AG20443 (cell line): ENCODE data around the gene PYGM.
A peak's percentile ranks its signal among the peaks of the same experiment; 100 is the strongest.

Source experiments
- DNase-seq: peaks from one replicate; pipeline ENCODE4 v3.0.0; 2012; ENCODE audit warnings: low spot score, mixed read lengths

PYGM gene

DNA sequence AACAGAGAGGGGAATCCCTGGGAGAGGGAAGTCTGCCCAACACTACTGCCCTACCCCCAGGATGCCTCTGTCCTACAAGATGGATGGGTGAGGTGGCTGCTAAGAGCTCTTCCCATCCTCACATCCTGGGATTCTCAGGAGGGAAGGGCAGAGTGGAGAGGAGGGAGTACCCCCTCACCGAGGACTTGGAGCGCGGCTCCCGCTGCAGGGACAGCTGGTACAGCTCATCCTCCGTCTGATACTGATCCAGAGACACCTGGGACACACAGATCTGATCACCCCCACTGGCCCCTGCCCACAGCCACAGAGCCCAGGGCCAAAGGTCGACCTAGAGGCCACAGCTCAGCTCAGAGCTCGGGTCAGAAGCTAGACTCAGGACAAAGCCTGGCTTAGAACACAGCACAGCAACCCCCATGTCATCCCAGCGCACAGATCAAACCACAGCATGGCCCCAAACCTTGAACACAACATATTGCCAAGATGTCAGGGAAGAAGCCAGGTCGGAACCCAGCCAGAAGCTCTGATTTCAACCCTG is 24.0 kb downstream of the PYGM start:
- no peak for DNase-seq

DNA sequence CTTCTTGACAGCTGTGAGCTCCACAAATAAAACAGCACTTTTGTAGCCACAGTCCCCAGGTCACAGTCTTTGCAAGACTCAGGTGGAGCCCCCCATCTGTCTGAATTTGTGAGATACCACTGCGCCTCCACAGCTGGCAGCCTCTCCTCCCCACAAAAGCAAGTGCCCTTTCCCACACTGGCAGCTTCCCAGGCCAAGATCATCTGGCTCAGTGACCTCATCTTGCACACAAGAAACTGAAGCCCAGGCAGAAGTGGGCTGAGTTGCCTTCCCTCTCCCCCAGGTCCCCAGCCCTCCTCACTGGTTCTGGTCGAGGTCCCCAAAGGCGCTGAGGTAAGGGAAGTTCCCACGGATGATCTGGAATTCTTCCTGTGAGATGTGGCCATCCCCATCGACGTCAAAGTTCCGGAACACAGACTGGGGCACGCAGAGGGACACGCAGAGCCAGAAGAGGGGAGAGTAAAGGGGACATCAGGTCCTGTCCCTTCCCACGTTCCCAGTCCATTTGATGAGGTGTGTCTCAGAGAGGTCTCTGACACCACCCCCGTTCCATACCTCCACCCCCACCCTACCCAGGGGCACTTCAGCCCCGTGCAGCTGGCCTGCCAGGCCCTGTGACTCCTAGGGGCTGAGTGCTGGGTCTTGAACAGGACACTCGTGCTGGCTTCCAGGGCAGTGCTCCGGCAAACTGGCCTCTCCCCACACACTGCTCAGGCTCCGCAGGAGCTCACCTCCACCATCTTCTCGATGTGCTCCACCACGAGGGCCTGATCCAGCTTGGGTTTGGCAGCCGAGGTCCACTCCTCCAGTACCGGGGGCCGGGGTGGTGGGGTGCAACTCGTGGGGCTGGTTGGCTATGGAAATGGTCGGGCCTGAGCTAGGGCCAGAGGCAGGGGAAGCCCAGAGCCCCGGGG is 24.7 kb downstream of the PYGM start:
- no peak for DNase-seq

GRCh38 chr11:64731601-64732000 is 28.2 kb downstream of the PYGM start:
- no peak for DNase-seq

DNA sequence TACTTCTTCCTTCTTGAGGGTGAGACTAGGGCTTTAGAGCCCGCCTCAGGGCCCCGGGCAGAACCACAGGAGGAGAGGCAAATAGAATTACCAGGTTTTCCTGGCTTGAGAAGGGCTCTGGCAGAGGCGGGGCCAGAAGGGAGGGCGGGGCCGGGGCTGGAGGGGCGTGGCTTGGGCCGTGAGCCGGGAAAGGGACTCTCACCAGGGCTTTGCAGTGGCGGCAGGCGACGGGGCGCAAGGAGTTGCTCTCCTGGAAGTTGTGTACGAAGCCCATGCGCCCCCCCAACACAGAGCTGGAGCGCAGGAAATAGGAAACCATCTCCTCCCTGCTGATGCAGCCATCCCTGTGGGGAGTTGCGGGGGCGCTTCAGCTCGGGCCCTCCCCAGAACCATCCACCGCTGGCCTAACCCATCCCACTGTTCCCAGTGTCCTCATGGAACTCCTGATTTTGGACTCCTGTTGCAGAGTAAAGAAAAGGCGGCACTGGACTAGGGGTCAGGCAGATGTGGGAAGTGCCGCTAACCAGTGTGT is 29.9 kb downstream of the PYGM start:
- peak; percentile 64 for DNase-seq

- no peak for DNase-seq
Observed at GRCh38 chr11:64728757-64729365, 30.9 kb downstream of the PYGM start.

- no peak for DNase-seq
Observed at GRCh38 chr11:64726867-64727530, 32.8 kb downstream of the PYGM start.

DNA sequence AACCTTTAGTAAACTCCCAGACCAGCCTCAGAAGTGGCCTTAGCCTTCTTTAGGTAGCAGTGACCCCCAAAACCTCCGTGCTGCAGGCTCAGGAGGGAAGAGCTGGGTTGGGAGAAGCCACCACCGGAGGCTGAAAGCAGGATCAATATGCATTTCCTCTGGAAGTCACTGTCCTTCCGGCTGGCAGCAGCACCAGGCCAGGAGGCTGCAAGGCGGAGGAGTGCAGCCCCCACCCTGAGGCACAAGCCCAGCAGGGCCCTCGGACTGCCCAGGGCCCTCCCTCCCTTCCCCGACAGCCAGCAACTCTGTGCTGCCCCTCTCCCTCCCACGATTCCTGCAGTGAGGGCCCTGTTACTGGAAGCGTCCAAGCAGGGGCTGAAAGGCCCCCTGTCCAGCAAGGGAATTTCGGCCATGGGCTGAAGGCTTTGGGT is 33.5 kb downstream of the PYGM start:
- DNase-seq = no peak

- no peak for DNase-seq
Observed at GRCh38 chr11:64724863-64725532, 34.8 kb downstream of the PYGM start.

DNA sequence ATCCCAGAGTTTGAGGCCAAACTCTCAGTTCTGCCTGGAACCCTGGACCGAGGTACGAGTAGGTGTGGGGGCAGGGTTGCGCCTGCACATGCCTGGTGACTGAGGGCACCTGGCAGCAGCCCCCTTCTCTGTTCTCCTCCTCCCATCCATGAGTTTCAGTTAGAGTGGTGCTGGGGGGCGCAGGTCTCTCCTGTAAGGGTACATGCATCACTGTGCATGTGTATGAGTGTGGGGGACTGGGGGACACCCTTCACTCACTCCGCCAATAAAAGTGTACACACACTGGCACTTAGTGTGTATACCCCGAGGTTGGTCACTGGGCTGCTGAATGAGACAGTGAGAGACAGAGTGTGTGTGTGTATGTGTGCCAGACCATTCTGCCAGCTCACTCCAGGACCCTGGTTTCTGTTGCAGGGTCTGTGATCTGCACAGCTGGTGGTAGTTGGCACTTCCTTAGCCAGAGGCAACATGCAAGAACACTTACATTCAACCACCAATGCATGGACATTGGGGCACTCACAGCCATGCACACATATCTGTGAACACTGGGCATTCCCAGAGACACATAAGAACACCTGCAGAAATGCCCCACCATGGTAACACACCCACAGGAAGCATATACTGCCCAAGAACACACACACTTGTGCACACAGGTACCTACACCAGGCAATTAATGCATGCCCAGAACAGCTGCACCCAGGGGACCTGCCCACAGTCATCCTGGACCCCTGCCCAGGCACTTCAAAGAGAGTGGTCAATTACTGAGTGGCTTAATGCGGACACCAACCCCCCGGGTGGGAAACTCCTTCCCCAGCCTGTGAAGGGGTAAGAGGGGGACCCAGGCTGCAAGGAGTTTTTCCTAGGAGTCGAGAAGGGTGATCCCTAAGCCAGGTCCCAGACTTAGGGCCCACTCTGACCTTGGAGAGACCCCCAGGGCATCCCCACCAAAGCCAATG is 35.6 kb downstream of the PYGM start:
- no peak for DNase-seq

- DNase-seq = peak; percentile 98
Observed at GRCh38 chr11:64723117-64723906, 36.5 kb downstream of the PYGM start, which contains the start of gene NRXN2. TSS of gene NRXN2 (minus strand) at chr11:64723197. CDS start at chr11:64713699, 9,498 bp downstream.

DNA sequence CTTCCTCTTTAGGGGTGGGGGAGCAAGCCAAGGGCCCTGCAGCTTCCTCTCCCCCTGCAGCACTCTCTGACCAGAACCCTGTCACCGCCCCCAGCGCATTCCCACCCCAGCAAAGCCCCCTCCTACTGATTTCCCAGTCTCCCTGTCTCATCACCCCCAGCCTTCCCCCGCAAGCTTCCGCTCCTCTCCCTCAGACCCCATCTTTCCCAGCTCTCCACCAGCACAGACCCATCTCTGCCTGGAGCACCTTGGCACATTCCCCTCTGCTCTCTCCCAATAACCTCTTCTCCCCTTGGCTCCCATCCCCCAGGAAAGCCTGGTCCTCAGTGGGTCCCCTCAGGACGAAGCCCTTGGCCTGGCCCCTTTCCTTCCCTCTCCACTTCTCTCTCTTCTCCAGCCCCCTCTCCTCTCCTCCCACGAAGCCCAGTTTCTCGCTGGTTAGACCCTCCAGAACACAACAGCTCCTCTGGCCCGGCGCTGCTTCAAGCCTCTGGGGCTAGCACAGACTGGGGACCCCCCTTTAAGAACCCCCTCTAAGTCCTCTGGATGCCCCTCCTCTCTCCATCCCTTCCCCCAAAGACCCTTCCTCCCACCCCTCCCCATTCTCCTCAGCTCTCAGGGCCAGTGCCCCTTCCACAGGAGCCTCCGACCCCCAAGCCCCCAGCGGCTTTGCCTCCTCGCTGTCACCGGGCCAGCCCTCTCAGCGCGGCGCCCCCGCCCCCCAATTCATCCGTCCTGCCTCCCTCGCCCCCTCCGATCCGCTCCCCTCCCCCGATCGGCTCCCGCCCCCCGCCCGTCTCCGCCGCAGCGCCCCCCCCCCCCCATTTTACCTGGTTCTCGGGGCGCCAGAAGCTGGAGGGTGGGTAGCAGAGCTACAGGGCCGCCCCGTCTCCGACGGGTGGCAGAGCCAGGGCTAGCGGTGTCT is 37.4 kb downstream of the PYGM start:
- no peak for DNase-seq

- DNase-seq = no peak
Observed at GRCh38 chr11:64721359-64721699, 38.4 kb downstream of the PYGM start.

GRCh38 chr11:64720640-64721358 is 39.0 kb downstream of the PYGM start:
- DNase-seq = no peak

DNA sequence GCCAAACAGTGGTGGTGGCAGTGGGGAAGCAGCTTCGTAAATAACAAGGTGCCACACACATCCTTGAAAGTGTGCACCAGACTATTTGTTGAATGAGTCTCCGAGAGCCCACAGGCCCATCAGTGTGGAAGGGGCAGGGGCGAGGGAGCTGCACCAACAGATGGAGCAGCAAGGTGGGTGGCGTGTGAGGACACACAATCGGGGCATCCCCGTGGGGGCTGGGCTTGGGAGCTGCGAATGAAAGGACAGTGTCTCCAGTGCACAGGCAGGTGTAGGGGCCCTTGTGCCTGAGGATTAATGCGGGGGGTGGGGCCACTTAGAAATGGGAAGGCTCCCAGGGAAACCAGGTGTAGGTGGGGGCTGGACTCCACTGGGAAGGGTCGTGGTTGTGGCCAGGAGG is 39.6 kb downstream of the PYGM start:
- DNase-seq = no peak

DNA sequence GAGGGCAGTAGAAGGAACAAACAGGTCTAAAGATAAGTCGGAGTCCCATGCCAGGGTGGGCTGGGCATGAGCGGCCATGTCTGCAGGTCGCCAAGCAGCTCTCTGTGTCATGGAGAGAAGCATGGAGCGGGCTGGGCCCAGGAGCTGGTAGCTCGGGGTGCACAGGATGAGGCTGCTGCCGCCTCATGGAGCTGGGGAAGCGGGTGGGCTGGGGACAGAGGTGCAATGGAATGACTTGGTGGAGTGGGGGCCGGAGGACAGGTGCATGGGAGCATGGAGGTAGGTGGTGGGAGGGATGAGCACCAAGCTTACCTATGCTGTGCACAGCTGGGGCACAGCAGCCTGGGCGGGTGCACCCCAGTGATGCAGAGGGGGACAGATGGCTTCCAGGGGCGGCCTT is 40.4 kb downstream of the PYGM start:
- no peak for DNase-seq

DNA sequence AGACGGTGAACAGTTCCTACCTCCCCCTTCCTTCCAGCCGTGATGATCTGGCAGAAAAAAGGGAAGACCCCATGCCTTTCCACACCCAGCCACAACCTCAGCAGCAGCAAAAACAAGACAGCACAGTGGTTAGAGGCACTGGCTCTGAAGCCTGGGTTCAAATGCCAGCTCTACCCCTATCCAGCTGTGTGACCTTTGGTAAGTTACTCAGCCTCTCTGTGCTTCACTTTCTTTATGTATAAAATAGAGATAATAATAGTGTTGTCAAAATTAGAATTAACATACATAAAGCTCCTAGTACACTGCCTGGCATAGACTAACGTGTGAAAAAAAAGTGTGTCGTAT is 41.0 kb downstream of the PYGM start:
- DNase-seq = no peak

DNA sequence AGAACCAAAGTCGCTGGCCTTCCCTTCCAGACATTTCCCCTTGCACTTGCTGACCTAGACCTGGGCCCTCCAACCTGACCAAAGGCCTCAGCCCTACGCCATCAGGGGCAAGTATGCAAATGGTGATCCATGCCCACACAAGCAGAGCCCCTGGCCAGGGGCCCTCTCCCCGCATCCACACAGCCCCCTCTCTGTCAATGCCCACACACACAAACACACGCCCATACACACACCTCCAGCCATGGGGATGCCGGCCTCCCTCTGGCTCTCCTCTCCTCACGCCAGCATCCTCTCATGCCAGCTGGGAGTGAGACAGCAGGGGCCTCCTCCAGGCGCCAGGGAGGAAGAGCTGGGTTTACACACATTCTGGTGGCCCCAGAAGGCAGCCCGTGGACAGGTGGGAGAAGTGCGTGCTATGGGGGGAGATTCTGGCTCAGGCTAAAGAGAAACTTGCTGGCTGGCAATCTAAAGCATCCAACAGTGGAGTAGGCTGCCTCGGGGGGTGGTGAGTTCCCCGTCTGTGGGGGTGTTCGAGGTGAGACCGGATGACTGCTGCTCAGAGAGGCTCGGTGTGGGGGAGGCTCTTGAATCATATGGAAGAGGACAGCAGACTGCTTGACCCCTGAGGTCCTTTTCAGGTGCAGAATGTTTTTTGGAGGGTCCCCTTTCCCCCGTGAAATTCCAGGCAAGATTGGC is 41.5 kb downstream of the PYGM start:
- DNase-seq = no peak

DNA sequence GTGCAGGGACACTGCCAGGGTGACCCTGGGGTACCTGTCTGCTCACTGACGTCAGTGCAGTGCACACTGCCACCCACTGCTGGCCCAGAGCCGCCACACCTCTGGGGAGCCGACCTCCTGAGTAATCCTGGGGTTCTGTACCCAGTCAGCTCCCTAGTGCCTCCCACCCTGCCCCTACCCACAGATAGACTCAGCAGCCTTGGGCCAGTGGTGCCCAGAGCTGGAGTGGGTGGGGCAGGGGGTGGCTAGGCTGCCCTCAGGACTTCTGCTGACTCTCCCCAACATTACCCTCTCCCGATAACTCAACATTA is 42.6 kb downstream of the PYGM start:
- no peak for DNase-seq
